Activated CD8-positive, alpha-beta memory T cell treated with anti-CD3 and anti-CD28 coated beads, Interleukin-2, amount 50 U/mL, for 1 hour (primary cell): ENCODE results near the gene ZBTB20.
A peak's percentile ranks its signal among the peaks of the same experiment; 100 is the strongest.
"Not testable (repeated sequence)": the region's sequence is repeated elsewhere in the genome, so short reads cannot be mapped to it uniquely, and the experiment has no call there.

Source experiments
- DNase-seq: peaks from one replicate; pipeline ENCODE4 v3.0.0-alpha.2; 2020; ENCODE audit errors: extremely low read depth

ZBTB20 gene

DNA sequence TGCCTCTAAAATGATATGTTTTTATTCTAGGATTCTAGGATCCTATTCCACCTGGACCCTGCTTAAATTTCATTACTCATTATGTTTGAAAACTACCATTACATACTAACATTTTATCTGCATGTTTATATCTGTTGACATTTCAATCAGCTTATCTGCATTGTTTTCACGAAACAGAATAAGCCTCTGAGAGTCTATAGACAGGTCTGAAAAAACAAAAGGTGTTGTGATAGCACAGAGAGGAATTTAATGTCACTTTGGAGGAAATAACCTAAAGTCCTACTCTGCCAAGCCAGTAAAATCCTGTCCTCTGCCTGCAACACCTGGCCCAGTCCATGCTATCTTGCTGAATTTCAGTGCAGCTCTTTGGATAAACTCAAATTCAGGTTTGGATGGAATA lies 315.2 kb downstream of the ZBTB20 start:
- no peak for DNase-seq

DNA sequence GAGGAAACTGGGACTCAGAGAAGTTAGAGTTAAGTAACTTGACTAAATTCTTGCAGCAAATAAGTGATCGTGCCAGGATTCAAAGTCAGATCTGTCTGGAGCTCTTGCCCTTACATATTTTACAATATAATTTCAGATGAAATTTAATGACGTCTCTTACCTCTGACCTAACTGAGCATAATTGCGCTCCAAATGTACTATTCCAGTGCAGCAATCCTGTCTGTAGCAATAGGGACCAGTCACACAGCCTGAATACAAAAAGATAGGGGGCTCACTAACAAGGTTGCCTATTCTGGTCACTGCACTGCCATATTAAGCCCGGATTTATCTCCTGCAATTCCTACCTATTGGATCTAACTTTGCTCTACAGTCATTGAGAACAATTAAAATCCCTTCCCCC lies 316.4 kb downstream of the ZBTB20 start:
- no peak for DNase-seq

DNA sequence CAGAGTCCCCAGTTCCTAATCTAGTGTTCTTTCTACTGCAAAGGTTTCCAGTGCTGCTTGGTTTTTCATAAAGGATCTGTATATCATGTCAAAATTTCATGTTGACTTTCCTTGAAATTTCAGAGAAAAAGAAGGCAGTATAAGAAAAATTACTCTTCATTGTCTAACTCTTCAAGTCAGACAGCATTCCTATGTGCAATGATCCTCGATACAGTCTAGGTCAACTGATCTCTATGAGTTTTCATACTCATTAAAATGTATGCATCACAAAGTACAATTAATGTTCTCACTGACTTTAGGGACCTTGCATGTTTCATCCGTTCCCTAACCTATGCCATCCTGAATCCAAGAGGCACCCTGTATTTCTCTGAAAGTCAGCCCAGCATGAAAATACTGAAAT lies 317.3 kb downstream of the ZBTB20 start:
- no peak for DNase-seq

DNA sequence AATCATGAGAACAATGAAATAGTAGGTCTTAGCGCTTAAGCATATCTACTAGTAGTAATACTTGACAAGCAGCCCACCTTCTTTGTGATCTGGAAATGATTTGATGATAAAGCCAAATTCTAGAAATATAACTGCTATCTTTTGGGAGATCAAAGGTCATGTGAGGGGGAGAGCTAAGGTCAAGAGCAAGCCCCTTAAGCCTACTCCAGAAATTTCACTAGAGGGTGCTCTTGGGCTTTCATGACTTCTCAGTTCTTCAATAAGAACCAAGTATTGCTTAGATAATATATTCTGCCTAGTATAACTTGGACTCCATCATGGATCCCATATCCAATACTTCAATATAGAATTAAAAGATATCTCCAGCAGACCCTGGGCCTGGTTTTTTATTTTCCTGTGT lies 319.6 kb downstream of the ZBTB20 start:
- no peak for DNase-seq

DNA sequence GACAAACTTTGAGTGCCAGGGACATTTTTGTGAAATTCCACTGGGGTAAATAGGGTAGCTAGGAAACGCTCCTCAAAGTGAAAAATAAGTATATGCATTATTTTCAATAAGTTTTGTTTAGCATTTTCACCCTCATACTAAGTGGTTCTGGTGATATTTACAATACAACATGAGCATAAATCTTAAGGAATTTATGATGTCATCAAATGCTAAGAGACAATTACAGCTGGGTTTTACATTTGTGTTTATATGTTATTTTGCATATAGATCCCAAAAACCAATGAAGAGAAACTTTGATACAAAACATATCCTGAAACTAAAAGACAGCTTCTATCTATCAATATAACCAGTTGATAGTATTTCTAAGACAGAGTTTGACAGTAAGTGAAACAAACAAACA lies 323.1 kb downstream of the ZBTB20 start:
- no peak for DNase-seq

DNA sequence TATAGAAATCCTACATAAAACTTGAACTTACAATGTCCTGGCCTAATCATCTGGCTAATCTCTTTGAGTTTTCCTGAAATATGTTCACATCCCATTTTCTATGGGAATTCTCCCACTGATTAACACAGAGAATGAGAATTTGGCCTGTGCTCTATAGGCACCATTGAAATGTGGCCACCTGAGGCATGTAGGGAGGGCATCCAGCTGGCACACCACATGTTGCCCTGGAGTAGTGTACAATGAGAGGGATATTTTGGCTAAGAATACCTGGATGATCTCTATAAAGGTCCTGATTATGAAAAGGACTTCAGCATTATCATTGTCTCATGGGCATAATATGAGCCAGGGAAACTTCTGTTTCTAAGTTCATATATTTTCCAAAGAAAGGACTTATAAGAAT lies 324.0 kb downstream of the ZBTB20 start:
- DNase-seq: no peak

DNA sequence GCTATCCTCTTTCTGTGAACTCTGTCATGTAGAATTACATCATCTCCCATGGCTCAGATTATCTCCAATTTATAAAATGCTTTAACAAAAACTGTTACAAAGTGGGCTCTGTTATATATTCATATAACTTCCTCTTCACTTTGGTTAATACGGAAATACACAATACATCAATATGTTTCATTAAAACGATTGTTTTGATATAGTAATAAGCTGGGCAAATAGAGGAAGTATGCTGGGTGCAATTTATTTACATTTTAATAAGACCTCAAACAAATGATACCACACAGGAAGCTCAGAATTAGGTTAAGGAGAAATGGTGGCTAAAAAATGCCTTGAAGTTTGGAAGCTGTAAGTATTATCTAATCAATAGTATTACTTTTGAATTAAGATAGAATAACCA lies 331.0 kb downstream of the ZBTB20 start:
- DNase-seq: no peak

DNA sequence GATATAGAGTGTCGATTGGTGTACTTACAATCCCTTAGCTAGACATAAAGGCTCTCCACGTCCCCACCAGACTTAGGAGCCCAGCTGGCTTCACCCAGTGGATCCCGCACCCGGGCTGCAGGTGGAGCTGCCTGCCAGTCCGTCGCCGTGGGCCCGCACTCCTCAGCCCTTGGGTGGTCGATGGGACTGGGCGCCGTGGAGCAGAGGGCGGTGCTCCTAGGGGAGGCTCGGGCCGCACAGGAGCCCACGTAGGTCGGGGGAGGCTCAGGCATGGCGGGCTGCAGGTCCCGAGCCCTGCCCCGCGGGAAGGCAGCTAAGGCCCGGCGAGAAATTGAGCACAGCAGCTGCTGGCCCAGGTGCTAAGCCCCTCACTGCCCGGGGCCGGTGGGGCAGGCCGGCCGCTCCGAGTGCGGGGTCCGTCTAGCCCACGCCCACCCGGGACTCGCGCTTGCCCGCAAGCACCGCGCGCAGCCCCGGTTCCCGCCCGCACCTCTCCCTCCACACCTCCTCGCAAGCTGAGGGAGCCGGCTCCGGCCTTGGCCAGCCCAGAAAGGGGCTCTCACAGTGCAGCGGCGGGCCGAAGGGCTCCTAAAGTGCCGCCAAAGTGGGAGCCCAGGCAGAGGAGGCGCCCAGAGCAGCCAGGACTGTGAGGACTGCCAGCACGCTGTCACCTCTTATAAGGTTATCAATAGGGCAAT lies 334.4 kb downstream of the ZBTB20 start:
- DNase-seq: not testable (repeated sequence)

DNA sequence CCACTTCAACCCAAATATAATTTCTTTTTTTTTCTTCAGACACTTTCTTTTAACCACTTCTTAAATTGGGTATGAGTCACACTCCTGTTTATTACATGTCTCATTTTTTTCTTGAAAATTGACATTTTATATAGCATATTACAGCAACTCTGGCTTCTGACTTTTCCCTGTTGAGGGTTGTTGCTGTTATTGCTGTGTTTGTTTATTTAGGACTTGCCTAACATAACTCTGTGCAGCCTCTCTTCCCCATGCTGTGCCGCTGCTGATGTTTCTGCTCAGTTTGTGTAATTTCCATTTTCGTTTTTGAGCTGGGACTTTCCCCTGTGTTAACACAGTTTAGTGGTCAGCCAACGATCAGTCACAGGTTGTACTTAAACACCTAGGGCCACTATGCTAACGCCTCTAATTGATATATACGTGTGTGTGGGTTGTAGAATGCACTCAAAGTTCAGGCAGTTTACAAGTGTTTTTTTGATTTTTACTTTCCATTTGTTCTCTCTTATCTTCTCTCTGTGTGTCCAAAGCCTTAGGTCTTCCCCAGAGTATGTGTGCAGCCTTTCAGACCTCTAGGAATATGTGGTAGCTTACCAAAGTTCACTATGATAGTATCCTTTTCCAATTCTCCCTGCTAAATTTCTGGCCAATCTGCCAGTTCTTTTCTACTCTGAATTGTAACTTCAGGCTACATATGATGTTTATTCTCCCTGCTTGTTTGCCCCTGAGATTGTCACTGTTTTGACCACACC lies 337.2 kb downstream of the ZBTB20 start:
- DNase-seq: peak; percentile 0

DNA sequence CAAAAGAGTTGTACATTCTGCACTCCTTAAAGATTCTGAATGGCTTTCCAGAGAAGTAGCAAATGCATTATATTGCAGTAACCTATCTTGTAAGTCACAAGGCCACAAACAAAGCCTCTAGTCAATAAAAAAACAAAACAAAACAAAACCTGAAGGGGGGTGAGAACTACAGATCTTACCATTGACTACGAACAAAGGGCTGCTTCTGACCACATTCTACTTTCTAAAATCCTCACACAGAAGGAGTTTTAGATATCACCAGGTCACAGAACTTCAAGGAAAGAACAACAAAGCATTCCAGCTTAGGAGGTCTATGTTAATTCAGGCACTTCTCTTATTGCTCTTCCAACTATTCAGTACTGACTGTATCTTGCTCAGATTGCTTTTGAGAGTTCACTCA lies 343.0 kb downstream of the ZBTB20 start:
- no peak for DNase-seq

DNA sequence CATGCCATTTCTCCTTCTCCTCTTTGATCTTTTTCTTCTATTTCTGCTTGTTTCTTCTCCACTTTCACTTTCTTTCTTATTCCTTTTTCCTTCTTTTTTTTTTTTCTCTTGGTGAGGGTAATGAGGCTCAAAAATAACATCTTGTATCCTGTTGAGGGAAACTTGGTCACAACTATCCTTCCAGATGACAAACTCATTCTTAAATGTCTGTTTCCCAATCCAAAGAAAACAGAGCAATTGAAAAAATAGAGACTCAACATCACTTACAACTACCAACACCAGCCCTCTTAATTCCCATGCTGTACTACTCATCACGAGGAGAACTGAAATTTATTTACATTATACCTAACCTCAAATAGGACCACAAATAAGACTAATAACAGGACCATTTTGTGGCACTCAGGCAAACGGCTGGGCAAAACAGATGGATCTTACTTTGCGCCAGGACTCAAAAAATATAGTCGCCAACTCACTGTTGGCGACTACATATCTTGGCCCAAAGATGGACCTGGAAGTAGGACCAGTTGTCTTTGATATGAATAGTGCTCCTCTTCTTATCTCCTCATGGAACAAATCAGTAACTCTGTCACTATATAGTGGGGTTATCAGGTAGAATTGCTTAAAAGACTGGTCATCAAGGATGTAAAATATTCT lies 343.9 kb downstream of the ZBTB20 start:
- no peak for DNase-seq

DNA sequence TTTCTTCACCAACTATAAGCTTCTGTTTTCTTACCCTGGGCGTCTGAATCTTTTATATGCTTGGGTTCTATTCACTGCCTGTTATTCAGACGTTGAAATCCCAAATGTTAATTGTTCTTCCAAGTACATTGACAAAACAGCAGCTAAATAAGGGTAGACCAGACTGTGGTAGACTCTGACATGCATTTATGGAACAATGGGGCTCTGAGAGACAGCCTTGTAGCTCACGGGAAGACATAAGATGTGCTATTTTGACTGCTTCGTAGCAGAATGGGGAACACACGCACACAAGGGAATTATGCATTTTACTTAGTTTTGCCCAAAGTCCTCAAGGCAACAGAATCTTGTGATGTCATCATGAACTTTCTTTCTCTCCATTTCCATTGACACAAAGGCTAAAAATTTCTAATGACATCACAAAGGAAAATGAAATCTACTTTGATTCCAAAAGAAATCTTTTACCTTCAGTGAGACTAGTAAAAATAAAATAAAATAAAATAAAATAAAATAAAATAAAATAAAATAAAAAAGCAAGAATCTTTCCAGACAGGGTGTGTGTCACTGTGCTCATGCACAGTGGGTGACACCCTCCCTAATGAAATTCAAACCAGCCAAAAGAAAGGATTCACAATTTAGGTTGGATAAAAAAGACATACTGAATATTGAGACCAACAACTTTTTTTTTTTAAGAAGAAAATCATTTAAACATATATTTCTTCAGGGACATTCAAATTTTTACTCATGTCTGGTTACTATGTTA lies 346.6 kb downstream of the ZBTB20 start:
- no peak for DNase-seq

DNA sequence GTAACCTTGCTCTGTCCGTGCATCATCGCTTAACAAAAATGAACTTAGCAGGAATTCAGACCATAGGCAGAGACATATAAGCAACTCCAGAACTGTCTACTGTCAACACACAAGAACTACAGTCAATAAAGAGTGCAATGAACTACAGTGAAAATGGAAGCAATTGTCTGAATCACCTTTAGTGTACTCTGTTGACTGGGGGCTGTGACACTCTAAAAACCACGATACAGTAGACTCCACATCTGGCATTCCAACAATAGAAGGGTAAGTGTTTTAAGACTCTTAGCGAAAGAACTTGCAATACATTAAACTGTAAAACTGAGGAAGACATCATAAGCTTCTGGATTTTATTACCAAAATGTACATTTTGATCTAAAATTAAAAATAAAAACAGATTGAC lies 347.3 kb downstream of the ZBTB20 start:
- no peak for DNase-seq

DNA sequence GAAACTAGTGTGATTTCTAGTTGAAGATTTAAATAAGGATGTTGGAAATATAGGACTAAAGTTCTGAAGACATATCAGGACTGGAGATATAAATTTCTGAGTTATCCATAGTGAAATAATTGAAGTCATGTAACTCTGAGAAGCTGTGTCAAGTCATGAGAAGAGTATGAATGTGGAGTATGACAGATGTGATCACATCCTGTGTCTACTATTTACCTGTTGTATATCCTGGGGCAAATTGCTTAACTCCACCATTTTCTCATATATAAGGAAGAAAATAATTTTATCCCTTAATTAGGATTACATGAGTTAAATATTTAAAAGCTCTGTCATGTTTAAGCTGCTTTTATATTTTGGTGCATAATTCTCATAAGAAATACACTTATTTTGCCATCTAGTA lies 350.3 kb downstream of the ZBTB20 start:
- no peak for DNase-seq

DNA sequence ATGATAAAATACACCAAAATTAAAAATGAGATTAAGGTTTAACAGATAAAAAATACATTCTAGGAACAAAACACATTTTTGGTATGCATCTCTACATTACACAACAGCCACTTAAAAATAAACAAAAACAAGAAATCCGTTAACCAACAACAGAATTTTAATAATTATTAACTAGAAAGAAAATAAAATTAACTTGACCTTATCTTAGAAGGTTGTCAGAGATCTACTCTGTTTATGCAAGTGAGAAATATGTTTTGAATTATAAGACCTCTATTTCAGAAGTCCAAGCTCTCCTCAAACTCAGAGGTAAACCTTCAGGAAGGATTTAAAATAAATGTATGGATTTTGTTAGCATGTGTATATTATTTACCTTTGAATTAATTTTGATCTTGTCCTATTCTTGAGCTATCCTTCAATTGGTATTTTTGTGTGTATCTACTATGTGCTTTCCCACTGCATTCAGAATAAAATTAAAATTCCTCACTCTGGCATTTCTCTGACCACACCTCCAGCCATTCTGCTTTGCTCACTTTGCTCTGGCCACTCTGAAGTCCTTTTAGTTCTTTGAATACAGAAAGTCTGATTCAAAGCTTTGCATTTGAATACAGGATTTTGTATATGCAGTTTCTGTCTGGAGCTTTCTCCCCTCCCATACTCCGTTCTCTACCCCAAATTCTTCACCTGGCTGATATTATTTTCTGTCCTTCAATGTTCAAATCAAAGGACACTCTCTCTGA lies 352.0 kb downstream of the ZBTB20 start:
- DNase-seq: no peak

DNA sequence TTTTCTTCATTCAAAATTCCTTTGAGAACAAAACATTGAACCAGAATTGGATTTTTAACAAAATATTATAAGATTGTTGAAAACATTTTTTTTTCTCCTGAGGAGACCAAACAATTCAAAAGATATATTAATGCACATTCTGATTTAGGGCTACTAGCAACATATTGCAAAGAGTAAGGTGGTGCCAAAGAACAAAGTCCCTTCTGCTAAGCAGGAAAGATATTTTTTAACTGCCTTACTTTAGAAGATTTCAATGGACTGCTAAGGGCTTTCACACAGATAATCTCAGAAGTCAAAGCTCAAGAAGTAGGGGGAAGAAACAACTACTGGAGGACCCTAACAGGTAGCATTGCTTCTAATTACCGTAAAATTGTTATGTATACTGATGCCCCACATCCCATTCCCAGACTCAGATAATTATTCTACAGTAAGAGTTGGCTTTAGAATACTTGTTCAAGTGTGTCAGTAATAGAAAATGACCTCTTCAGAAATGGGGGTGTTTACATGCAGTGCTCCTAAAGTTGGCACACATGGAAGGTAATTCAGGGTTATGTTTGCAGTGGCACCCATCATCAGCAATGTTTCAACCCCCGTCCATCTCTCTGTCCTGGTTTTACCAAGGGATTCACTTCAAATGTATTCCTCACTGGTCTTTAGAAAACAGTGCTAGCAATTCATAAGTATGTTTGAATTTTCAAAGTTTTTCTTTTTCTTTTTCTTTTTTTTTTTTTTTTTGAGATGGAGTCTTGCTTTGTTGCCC lies 354.7 kb downstream of the ZBTB20 start:
- DNase-seq: no peak

DNA sequence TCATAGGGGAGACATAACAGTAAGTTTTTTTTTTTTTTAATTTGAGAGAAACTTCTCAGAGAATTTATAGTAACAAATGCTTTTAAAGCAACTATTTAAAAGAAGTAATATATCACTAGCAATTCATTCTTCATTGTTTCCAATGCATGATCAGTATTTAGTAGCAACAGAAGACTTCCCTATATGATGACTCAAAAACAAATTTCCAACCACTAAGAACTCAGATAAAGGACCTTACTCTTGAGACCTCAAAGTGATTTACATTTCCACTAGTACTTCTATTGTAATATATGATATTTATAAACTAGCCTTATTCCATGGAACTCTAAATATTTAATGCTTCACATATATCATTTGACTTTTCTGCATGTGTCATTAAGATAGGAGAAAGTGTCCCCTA lies 356.3 kb downstream of the ZBTB20 start:
- no peak for DNase-seq

DNA sequence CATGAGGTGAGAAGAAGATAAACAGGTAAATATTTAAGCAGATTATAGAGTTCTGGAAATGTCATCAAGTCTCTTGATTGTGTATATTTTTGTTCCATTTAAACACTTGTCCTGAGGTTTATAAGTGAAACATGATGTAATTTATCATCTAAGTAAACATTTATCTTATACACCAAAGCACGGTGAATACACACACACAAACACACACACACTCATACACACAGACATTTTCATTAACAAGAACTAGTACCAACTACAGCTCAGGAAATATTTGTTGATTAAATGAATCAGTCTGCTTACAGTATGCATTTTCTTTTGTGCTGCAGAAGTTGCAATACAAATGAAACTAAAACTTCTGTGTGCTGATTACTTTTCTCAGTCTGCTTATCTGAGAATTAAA lies 357.3 kb downstream of the ZBTB20 start:
- DNase-seq: no peak

DNA sequence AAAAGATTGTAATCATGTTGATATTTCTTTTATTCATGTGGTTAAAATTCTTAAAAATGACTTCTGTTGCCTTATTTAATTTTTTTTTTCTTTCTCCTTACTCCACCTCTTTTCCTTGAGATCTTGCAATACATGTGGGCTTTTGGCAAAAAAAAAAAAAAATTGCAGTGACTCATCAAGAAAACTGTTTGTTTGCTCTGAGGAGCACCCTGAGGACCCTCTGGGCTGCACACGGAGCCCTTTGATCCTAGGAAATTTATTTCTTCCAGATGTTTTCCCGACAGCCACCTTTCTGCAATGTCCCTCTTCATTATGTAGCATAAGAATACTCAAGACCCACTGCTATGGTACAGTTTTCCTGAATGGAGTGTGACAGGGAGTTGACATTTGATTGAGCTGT lies 371.7 kb downstream of the ZBTB20 start:
- no peak for DNase-seq

DNA sequence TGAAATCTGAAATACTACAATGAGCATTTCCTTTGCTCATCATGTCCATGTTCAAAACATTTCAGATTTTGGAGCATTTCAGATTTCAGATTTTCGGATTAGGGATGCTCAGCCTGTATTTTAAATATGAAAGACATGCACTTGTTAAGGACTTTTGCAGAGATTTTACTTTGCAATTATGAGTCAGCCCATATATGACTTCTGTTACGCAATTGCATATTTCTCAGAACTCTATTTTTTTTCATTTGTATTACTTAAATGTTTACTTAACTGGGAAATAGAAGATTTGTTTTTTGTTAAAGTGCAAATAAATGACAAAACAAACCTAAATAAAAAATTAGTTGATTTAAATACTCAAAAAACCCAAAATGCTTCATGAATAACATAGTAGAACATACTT lies 376.2 kb downstream of the ZBTB20 start:
- DNase-seq: no peak

DNA sequence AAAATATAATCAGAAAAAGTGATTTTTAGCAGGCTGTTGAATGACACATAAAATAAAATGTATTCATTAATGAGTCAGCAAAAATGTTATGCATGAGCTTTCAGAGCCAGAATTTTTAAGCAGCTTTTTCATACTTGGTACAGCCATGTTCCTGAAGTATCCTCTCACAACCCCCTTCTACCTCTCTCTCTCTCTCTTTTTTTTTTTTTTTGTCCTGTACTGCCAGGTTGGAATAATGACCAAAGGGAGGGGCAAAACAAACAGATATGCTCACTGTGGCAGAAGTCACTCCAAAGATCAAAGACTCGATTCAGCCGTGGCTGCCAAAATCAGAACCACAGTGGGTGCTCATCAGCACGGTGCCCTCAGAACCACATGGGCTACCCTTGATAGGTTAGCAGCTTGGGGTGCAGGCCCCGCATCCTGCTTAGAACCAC lies 383.0 kb downstream of the ZBTB20 start:
- DNase-seq: no peak
